ENCODE data around the gene GYS1.

The GYS1 gene

DNA sequence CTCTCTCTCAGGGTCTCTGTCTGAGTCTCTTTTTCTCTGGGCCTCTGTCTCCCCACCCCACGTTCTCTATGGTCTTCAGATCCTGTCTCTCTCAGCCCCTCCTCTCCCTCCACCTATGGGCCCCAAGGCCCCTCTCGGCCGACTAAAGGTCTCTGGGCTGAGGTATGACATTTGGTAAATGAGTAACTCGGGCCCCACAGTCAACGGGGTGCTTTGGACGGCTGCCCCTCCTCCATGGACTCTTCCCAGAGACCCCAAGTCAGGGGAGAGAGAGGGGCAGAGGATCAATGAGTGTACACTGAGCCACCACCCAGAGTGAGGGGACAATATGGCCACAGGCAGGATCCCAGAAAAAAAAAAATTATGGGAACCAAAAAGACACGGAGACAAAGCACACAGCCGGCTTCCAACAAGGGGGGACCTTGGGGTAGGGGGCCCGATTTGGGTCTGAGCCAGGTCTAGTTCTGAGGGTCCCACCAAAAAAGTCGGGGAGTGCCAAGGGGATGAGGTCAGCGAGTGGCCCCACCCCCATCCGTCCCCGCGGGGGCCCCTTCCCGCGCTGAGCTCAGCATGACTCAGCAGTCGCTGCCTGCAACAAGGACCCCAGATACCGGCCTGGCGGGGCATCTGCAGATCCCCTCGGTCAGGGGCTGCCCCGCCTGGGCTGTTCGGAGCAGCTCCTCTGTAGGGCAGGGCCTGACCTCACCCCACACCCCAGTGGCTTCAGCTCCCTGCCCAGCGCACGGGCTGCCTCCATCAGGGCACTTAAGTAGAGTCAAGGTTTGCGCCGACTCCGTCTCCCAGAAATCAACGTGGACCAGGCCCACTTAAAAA, 29.5 kb downstream of the GYS1 start:
- peak; percentile 60 for DNase-seq (ENCODE audit: low read depth)

DNA sequence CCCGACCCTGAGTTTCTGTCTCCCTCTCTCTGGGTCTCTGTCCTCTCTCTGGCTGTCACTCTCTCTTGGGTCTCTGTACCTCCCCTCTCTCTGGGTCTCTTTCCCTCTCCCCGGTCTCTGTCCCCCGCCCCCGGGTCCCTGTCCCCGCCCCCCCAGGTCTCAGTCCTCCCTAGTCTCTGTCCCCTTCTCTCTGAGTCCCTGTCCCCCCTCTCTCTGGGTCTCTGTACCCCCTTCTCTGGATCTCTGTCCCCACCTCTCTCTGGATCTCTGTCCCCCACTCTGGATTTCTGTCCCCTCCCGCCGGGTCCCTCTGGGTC, 30.3 kb downstream of the GYS1 start:
- DNase-seq (ENCODE audit: low read depth), result no peak

DNA sequence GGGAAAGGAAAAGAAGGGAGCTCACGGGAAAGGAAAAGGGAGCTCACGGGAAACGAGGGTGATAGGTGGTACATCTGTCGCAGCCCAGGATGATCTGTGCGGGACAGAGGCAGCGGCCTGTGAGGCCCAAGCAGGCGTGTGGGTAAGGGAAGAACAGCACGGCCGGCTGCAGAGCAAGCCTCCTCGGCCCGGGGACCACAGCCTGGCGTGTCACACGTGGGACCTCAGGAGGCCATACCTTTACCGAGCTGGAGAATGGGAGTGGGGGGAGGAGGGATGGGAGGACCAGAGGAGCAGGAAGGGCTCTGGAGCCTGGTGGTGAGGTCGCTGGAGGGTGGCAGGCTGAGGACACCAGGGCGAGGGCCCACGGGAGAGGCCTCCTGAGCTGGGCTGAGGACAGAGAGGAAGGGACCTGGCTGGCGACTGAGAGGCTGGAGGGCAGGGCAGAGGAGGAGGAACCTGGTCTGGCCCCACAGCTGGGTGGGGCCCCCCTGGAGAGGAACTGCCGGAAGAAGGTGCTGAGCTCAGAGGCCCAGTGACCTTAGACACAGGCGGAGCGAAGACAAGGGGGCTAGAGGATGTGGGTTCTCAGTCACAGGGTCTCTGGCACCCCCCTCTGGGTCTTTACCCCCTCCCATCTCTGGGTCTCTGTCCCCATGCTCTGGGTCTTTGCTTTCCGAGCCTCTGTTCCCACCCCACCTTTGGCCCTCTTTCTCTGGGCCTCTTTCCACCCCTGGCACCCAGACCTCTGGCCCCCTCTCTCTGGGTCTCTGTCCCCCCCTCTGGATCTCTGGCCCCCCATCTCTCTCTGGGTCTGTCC, 30.9 kb downstream of the GYS1 start:
- no peak for DNase-seq (ENCODE audit: low read depth)

DNA sequence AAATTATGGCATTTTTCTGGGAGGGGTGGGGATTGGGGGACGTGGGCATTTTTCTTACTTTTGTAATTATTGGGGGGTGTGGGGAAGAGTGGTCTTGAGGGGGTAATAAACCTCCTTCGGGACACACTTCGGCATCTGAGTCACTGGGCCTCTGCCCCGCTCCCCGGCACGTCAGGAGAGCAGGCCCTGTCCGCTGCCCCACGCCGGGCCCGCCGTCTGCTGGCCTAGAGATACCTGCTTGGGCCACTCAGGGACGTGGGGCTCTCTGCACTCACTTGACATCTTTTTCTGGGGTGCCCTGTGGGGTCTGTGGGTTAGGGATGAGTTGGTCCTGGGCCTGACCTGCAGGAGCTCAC, 31.5 kb downstream of the GYS1 start:
- no peak for DNase-seq (ENCODE audit: low read depth)

DNA sequence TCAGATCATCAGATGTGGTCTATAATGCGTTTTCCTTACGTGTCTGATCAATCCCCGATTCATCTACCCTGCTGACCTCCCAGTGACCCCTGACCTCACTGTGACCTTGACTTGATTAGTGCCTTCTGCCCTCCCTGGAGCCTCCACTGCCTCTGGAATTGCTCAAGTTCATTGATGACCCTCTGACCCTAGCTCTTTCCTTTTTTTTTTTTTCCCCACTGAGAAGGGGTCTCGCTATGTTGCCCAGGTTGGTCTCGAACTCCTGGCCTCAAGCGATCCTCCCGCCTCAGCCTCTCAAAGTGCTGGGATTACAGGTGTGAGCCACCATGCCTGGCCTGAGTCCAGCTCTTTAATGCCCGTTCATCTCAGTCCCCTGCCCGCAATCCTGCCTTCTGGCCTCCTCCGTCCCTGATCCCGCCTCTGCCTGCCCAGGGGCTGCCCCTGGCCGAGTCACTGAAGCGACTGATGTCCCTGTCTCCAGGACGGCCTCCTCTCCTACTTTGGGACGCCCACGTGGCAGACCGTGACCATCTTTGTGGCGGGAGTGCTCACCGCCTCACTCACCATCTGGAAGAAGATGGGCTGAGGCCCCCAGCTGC, 32.0 kb downstream of the GYS1 start:
- no peak for DNase-seq (ENCODE audit: low read depth)

DNA sequence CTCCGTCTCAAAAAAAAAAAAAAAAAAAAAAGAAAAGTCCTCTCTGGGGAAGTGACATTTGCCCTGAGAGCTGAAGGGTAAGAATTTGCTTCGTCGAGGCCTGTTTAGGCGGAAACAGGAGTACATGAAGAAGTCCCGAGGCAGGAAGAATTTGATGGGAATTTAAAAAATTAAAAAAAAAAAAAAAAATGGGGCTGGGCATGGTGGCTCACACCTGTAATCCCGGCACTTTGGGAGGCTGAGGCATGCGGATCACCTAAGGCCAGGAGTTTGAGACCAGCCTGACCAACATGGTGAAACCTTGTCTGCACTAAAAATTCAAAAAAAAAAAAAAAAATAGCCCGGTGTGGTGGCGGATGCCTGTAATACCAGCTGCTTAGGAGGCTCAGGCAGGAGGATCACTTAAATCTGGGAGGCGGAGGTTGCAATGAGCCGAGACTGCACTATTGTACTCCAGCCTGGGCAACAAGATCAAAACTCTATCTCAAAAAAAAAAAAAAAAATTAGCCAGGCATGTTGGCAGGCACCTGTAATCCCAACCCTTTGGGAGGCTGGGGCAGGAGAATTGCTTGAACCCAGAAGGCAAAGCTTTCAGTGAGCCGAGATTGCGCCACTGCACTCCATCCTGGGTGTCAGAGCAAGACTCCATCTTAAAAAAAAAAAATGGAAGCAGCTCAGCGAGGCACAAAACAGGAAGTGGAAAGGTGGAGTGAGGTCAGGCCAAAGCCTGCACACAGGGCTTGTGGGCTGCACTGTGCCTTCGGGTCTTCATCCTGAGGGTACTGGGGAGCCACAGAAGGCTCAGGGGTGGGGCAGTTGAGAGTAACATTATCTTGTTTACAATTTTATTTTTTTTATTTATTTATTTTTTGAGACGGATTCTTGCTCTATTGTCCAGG, 33.5 kb downstream of the GYS1 start:
- no peak for DNase-seq (ENCODE audit: low read depth)

DNA sequence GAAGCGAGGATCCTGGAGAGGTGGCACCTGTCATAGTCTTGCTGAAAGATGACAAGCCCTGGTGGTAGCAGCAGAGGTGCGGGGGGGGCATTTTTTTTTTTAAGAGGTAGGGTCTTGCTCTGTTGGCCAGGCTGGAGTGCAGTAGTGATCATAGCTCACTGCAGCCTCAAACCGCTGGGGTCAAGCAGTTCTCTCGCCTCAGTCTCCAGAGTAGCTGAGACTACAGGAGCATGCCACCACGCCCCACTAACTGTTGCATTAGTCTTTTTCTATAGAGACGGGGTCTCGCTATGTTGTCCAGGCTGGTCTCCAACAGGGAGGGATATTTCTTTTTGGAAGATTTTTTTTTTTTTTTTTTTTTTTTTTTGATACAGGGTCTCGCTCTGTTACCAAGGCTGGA, 35.1 kb downstream of the GYS1 start:
- no peak for DNase-seq (ENCODE audit: low read depth)

DNA sequence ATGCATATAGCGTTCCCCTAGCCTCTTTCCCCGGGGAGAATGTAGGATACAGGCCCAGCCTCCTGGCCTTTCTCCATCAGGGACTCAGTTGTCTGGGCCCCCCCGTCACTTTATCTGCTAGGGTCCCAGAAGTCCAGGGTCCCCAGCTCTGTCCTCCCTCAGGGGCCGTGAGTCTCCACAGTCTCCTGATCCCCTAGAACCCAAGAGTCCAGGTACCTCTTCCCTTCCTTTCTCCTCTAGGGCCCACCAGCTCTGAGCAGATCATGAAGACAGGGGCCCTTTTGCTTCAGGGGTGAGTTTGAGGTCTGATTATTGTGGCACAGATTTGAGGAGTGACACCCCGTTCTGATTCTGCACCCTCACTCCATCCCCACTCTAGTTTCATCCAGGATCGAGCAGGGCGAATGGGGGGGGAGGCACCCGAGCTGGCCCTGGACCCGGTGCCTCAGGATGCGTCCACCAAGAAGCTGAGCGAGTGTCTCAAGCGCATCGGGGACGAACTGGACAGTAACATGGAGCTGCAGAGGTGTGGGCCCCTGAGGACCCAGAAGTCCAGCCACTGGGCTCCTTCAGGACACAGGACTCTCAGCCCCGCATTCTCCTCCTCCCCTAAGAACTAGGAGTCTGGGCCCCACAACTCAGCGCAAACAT, 37.7 kb downstream of the GYS1 start:
- DNase-seq (ENCODE audit: low read depth), result no peak

DNA sequence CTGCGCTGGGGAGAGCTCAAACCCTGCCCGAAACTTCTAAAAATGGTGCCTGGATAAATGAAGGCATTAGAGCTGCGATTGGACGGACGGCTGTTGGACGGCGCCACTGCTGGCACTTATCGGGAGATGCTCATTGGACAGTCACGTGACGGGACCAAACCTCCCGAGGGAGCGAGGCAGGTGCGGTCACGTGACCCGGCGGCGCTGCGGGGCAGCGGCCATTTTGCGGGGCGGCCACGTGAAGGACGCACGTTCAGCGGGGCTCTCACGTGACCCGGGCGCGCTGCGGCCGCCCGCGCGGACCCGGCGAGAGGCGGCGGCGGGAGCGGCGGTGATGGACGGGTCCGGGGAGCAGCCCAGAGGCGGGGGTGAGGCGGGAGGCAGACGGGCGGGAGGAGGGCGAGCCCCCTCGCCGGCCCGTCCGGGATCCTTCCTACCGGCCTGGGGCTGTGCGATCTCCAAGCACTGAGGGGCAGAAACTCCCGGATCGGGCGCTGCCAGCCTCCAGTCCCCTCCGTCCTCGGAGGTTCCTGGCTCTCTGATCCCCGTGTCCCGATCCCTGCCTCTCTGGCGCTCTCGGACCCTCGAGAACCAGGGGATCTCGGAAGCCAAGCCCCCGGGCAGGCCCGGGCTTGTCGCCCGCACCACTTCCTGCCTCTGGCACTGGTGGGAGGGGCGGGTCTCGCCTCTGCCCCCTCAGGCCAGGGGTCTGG, 38.4 kb downstream of the GYS1 start, which contains the start of gene BAX:
Gene BAX, plus strand, starts transcription at position 281 of the 713 bp plus-strand sequence. Its CDS starts 54 bp downstream, at position 335.
- DNase-seq (ENCODE audit: low read depth), result peak; percentile 95

DNA sequence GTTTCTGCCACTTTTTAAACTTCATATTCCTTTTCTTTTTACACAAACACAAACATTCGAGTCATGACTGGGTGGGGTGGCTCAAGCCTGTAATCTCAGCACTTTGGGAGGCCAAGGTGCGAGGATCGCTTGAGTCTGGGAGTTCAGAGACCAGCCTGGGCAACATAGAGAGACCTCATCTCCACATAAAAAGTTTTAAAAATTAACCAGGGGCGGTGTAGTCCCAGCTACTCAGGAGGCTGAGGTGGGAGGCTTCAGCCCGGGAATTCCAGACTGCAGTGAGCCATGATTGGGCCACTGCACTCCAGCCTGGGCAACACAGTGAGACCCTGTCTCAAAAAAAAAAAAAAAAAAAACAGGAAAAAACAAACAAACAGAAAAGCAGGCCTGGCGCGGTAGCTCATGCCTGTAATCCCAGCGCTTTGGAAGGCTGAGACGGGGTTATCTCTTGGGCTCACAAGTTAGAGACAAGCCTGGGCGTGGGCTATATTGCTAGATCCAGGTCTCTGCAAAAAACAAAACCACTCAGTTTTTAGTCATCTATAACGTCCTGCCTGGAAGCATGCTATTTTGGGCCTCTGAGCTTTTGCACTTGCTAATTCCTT, 39.0 kb downstream of the GYS1 start:
- DNase-seq (ENCODE audit: low read depth), result no peak

DNA sequence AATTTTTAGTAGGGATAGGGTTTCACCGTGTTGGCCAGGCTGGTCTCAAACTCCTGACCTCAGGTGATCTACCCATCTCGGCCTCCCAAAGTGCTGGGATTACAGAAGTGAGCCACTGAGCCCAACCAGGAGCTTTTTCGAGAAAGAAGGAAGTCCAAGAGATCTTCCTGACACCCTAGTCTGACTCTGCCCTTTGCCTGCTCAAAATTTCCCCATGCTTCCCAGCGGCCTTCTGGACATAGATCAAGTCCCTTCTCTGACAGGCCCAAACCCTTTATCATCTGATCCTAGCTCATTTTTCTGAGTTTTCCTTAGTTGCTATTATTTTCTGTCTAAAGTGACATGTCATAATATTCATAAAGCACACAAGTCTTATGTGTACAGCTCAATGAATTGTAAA, 40.0 kb downstream of the GYS1 start:
- DNase-seq (ENCODE audit: low read depth), result no peak

DNA sequence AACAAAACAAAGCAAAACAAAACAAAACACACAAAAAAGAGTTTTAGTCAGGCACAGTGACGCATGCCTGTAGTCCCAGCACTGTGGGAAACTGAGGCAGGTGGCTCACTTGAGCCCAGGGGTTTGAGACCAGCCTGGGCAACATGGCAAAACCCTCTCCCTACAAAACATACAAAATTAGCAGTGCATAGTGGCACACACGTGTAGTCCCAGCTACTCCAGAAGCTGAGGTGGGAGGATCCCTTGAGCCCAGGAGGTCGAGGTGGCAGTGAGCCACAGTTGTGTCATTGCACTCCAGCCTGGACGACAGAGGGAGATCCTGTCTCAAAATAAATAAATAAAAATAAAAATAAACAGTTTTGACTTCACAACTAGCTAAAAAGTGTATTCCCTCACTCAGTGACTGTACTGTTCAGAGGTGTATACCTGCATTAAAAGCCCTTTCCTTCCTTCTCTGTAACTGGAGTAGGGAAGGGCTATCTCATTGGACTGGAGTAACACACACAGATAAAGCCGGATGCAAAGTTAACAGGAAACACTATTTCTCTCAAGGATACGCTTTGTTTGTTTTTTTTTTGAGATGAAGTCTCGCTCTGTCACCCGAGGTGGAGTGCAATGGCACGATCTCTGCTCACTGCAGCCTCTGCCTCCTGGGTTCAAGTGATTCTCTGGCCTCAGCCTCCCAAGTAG, 42.1 kb downstream of the GYS1 start:
- DNase-seq (ENCODE audit: low read depth), result no peak

DNA sequence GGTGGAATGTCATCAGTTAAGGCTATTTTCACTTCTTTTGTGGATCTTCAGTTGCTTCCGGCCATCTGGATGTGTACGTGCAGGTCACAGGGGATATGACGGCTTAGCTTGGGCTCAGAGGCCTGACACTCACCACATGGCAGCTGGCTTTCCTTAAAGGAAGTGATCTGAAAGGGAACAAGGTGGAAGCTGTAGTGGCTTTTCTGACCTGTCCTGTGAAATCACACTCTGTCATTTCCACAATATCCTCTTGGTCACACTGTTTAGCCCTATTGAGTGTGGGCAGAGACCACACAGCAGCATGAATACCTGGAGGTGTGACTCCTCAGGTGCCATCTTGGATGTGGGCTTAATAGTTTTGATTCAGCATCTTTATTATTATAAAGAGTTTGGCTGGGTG, 43.0 kb downstream of the GYS1 start:
- no peak for DNase-seq (ENCODE audit: low read depth)

DNA sequence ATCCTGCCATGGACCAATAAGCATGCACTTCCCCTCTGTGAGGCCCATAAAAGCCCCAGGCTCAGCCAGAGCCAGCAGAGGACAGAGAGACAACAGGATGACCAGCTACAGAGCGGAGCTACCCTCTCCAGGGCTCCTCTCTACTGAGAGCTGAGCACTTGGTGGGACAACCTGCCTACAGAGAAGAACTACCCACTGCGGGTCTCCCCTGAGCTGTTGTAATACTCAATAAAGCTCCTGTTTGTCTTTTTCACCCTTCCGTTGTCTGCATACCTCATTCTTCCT, 45.9 kb downstream of the GYS1 start:
- DNase-seq (ENCODE audit: low read depth), result no peak

DNA sequence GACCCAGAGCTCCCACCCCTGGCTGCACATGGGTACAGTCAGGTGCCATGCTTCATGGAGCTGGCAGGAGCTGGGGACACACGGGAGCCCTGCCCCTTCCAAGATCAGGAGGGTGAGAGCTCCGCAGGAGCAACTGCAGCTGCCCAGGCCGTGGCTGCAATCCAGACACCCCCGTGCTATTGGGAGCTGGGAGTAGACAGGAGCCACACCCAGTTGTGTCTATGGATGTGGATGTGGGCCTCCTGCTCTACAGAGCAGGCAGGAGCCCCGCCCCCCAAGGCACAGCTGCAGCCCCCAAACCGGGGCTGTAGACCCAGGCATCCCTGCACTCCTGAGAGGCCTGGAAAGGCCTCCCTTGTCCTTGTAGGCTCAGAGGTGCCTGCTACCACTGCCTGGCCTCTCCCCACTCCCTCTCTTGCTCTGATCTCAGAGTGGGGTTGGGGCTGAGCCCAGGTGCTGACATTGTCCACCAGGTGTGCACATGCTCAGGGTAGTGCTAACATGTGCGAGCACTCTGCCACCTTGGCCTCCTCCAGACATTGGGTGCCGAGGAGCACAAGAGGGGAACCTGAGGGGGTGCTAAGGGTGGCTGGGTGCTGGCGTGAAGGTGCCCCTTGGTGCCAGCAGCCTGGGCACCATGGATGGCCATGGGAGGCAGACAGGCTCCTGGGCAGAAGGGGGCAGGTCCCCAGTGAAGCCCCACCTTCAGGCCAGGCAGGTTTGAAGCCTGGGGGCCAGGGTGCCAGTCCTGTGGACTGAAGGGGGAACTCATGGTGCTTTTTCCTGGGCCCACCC, 46.4 kb downstream of the GYS1 start:
- no peak for DNase-seq (ENCODE audit: low read depth)

DNA sequence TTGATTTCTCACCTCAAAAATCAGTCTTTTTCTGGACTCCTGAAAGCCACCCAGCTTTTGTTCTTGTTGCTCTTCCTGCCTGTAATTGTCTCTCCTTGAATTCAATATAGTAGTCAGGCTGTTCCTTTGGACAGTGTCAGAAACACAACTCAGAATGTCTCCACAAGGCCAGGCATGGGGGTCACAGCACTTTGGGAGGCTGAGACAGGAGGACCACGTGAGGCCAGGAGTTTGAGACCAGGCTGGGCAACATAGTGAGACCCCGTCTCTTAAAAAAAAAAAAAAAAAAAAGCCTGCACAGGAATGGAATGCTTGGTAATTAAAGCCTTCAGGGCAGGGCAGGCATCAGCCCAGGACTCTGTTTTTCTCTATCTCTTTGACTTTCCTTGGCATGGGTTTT, 47.3 kb downstream of the GYS1 start:
- DNase-seq (ENCODE audit: low read depth), result no peak

DNA sequence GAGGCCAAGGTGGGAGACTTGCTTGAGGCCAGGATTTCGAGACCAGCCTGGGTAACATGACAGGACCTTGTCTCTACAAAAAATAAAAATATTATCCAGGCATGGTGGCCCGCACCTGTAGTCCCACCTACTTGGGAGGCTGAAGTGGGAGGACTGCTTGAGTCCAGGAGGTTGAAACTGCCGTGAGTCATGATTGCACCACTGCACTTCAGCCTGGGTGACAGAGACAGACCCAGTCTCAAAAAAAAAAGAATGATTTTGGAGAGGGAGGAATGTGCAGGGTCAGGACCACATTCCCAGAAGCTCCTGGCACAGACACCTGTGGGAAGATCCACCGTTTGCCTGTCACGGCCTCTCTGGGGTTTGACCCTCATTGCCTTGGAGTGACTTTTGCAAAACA, 47.7 kb downstream of the GYS1 start:
- DNase-seq (ENCODE audit: low read depth), result no peak

DNA sequence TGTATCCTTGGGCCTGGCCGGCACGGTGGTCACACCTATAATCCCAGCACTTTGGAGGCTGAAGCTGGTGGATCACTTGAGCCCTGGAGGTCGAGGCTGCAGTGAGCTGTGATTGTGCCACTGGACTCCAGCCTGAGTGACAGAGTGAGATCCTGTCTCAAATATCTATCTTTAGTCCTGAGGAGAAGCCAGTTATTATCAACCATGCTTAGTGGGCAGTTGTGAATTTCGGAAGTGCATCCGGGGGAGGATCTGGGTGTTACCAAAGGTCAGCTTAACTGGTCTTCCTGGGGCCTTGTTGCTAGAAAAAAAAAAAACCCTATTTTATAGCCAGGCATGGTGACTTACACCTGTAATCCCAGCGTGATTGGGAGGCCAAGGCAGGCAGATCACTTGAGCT, 50.0 kb downstream of the GYS1 start:
- no peak for DNase-seq (ENCODE audit: low read depth)

DNA sequence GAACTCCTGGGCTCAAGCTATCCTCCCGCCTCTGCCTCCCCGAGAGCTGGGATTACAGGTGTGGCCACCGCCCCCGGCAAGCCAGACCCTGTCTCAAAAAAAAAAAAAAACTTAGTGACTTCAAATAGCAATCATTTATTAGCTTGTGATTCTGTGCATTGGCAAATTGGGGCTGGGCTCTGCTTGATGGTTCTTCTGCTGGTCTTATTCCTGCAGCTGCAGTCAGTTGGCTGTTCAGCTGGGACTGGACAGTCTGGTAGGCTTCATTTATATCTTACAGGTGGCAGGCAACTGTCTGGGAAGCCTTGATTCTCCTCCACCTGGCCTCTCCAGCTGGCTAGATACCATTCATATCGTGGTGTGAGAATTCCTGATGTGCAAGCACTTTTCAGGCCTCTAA, 52.2 kb downstream of the GYS1 start:
- no peak for DNase-seq (ENCODE audit: low read depth)

All from activated T-cell treated with anti-CD3 and anti-CD28 coated beads for 24 hours (primary cell).